Measurements from ENCODE around the gene B3GNT2. TPM values are rescaled to one million over a fixed set of nuclear protein-coding genes. Genes with fewer than 3 reads are reported as not detected.

B3GNT2 gene
- polyA plus RNA-seq, 3 donors: 26.3 to 38.1 (median 32.7) TPM

DNA sequence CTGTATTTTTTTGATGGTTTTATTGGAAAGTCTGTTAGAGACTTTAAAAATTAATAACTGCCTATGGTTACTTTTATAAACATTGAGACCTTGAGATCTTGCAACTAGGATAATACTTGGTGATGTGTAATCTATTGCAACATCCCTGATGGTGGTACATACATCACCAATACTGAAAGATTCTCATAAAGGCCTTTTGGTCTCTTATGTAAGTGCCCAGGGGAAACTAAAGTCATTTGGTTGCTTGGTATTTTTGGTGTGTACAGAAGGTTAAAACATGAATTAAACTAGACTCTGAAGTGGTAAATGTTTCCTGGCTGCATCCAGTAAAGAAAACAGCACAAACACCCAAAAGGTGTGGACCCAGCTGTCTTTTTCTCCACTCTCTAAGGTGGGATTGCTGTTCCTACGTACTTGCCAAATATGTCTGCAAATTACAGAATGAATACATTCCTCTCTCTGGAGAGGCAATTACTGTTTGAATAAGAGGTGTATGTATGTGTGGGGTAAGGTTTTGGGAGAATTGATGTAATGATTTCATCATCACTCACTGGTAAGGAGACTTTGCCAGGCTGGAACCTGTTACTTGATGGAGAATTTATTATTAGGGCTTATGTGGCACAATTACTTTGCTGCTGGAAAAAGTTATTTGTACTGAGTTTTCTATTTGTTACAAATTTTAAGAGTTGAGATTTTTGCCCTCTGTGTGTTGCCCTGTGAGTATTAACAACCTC lies 3.6 kb downstream of the B3GNT2 start:
- no peak for DNase-seq (ENCODE audit: extremely low read depth in 1 of 11, low read depth in 9 of 11, low spot score in 4 of 11)

DNA sequence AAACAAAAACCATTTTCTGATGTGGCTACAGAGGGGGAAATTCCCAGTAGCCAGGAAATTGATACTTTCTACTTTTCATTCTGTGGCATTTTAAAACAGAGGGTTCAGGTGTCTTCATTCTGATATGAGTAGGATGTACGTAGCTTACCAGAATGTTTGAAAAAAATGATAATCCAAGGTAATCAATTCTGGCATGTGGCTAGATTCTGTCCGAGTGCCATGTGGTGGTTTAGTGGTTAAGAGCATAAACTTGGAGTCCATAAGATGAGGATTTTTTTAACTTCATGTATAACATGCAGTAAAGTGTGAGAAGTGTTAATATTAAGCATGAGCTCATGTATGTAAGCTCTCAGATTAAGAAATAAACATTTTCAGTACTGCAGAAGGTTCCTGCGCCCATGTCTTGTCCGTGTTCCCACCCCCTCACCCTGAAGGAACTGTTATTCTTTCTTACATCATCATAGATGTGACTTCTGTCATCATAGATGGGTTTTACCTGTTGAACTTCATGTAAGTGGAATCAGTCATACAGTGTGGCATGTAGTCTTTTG lies 4.5 kb downstream of the B3GNT2 start:
- DNase-seq (ENCODE audit: extremely low read depth in 1 of 11, low read depth in 9 of 11, low spot score in 4 of 11): no peak

DNA sequence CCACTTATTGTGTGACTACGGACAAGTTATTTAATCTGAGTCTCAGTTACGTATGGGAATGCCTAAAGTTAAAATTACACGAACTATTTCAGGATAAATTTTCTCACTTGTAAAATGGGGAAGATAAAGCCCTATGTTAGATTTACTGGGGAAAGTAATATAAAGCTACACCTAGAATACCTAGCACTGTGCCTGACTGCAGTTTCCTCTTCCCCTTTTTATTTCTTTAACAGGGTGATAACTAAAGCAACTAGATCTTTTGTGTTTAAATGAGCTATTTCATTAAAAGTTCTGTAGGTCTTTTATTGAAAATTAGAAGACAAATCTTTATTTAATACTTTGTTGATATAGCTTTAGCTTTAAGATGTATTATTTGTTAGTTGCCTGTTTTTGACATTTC lies 5.0 kb downstream of the B3GNT2 start:
- no peak for DNase-seq (ENCODE audit: extremely low read depth in 1 of 11, low read depth in 9 of 11, low spot score in 4 of 11)

DNA sequence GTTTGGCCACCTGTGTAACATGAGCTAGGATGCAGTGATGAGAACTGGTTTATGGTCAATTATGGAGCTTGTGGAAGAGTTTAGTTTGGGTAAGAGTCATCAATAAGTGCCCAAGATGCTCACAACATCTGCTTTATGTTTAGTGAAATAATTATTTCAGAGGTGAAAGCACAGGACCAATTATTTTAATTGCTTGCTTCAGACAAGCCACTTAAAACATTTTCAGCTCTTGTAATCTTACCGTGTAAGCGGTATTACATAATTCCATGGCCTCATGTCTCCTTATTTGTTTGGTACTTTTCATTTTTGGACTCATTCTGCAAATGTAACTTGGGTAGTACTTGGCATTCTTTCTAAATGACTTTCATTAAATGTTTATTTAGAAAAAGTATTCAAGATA lies 5.4 kb downstream of the B3GNT2 start:
- DNase-seq (ENCODE audit: extremely low read depth in 1 of 11, low read depth in 9 of 11, low spot score in 4 of 11): no peak

DNA sequence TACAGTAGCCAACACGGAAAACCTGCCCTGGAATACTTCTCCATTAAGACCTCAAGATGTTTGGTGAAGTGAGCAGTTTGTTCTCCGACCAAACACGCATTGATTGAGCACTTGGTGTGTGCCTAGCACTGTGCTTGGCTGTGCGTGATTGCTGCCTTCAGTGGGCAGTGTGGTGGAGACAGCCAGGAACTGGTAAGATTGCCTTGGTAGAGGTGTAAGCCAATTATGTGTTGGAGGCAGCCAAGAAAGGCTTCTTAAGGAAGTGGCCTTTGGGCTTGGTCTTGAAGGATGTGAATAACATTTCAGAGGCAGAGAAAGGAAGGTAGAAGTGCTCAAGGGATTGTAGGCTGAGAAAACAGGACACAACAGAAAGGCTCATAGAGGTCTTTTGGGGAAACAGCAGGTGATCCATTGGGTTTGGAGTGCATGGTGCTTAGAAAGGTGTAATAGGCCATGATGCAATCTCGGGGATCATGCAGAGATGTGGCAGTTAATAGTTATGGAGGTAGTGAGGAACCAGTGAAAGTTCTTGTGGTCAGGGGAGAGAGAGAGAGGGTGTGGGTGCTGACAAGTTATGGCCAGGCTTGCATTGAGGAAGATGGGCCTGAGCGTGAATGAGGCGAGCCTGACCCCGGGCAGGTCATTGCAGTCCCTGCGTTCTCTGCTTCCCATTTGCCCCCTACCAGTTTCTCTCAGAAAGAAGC lies 6.3 kb downstream of the B3GNT2 start:
- no peak for DNase-seq (ENCODE audit: extremely low read depth in 1 of 11, low read depth in 9 of 11, low spot score in 4 of 11)

DNA sequence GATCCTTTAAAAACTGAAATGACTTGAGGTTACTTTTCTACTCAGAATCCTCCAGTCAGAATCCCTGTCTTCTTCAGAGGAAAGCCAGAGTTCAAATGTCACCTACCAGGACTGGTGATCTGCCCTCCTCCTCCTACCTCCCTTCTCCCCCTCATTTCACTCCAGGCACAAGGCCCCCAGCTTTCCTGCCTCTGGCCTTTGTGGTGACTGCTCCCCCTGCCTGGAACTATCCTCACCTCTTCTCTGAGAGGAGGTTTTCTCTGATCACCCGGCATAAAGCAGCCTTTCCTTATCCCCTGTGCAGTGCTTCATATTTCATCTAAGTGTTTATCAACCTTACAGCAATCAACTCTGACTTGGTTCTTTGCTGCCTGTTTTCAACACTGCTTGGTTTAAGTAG lies 6.8 kb downstream of the B3GNT2 start:
- DNase-seq (ENCODE audit: extremely low read depth in 1 of 11, low read depth in 9 of 11, low spot score in 4 of 11): no peak

DNA sequence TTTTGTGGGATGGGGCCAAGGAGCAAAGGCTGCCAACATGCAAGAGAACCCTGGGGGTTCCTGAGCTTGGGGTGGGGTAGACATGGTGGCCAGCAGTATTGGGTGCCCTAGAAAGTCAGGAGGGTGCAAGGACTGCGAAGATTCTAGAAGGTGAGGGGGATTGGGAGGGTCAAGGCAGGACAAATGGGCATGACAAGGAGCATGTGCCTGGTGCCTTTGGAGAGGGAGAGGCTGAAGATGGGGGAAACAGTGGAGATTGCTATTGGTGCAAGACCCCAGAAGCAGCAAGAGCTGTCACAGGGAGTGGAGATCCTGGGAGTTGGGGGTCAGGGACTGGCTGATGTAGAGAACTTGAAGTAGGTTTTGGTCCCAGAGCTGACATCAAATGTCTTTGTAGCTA lies 7.5 kb downstream of the B3GNT2 start:
- no peak for DNase-seq (ENCODE audit: extremely low read depth in 1 of 11, low read depth in 9 of 11, low spot score in 4 of 11)

DNA sequence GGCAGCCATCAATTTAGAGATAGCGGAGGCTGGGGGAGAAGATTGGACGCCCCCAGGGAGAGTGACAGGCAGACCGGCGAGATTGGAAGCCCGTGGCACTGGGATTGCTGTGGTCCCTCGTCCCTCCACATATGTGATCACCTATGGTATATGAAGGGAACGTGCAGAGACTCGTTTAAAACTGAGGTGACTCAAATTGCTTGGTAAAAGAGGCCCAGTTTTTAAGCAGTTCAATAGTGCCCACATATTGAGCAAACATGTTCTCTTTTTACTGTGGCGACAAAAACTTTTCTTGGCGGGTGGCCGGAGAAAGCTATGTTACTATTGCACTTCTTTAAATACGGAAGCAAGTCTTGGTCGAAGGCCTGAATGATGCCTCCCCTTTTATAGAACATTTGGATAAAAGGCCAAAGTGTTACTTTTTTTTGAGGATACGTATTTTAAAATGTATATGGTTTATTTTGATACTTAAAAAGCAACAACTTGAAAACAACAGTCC lies 9.1 kb downstream of the B3GNT2 start:
- DNase-seq (ENCODE audit: extremely low read depth in 1 of 11, low read depth in 9 of 11, low spot score in 4 of 11): no peak

DNA sequence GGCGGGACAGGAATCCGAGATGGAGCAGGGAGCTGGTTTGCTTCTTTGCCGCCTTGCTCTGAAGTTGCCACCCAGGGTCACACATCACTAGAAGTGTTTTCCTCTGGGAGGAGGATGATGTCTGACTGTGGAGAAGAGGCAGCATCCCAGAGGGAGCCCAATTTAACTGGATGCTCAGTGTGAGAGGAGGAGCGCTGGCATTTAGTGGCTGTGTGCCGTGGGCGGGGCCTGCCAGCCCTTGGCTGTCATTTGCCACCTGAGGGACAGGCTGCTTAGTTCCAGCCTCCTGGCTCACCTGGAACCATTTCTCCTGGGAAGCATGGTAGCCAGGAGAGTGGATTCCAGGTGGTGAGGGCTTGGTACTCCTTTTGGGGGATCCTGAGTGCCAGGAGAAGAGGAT lies 9.6 kb downstream of the B3GNT2 start:
- DNase-seq (ENCODE audit: extremely low read depth in 1 of 11, low read depth in 9 of 11, low spot score in 4 of 11): no peak

DNA sequence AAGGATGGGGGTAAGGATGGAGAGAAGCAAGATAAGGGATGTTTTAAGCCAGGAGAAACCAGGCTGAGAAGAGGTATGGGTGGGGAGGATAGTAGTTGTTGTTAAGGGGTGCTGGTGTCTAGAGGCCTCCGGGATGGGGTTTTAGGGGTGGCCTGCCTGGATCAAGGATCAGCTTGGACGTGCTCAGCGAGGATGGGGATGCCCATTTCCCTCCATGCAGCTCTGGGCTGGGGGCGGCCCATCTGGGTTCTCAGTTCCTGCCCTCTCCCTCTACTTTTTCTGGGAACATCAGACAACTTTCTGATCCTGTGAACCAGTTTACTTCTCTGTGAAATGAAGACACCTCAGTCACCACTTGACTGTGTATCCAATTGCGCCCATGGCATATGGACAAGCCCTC lies 10.1 kb downstream of the B3GNT2 start:
- DNase-seq (ENCODE audit: extremely low read depth in 1 of 11, low read depth in 9 of 11, low spot score in 4 of 11): no peak

DNA sequence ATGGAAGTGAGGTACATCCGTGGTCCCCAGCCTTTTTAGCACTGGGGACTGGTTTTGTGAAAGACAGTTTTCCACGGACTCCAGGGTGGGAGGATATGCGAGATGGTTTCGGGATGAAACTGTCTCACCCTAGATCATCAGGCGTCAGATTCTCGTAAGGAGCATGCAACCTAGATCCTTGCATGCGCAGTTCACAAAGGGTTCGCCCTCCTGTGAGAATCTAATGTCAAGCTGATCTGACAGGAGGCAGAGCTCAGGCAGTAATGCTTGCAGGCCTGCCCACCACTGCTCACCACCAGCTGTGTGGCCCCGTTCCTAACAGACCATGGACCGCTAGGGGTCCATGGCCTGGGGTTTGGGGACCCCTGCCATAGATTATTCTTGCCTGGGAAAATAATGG lies 11.6 kb downstream of the B3GNT2 start:
- no peak for DNase-seq (ENCODE audit: extremely low read depth in 1 of 11, low read depth in 9 of 11, low spot score in 4 of 11)

DNA sequence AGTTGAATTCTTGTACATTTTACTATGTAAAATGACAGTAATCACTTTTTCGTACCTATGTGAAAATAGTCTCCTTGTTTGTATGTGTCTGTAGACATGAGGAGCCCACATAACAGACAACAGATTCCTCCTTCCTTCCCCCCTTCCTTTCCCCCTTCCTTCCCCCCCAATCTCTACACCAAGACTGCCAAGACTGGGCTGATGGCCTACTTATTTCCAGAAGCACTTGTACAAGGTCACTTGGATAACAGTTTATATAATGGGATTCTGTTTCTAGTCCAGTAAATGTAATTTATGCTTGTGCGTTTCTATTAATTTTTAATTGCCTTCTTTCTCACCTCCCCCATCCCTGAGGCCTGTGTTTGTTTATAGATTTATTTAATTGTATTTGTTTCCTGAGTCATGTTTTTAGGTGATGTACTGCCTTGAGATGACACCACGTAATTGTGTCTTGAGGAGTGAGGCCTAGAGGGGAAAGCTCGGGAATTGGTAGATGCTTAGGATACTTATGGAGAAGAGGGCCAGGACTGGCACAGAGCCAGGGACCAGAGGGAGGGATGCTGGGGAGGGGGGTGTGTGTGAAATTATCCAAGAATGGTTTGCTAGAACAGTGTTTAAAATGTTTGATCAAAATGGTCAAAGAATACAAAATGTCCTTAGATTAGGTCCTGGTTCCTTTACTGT lies 12.3 kb downstream of the B3GNT2 start:
- DNase-seq (ENCODE audit: extremely low read depth in 1 of 11, low read depth in 9 of 11, low spot score in 4 of 11): no peak

DNA sequence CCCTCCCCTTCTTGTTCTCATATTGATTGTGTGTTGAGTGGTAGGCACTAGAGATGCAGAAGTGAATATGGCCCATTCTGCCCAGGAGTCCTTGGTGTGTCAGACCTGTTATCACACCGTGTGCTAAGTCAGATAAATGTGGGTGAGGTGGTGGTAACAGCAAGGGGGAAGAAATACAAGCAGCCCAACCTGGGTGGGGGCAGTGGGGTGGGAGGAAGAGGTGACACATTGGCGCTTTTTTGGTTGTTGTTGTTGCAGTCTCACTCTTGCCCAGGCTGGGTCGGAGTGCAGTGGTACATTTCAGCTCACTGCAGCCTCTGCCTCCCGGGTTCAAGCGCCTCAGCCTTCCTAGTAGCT lies 12.8 kb downstream of the B3GNT2 start:
- no peak for DNase-seq (ENCODE audit: extremely low read depth in 1 of 11, low read depth in 9 of 11, low spot score in 4 of 11)

DNA sequence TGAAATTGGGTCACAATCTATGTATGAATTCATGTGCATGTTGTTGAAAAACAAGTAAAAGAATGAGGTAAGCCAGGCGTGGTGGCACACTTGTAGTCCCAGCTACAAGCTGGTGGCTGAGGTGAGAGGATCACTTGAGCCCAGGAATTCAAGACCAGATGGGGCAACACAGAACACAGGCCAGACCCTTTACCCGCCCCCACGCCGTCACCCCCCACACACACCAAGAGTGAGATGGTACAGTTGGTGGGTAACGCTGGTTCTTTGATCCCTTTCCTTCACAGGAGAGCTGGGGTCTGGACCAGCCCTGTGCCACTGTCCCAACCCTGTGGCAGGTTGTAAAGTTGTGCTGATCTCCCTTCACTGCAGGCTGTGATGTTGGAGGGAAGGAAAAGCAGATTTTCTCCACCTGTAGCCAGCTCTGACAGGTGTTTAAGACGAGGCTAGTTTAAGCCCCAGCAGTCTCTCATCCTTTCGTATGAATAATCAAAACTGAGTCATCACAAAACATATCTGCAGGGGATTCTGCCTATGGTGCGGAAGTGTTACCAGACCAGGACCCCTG lies 13.6 kb downstream of the B3GNT2 start:
- no peak for DNase-seq (ENCODE audit: extremely low read depth in 1 of 11, low read depth in 9 of 11, low spot score in 4 of 11)

DNA sequence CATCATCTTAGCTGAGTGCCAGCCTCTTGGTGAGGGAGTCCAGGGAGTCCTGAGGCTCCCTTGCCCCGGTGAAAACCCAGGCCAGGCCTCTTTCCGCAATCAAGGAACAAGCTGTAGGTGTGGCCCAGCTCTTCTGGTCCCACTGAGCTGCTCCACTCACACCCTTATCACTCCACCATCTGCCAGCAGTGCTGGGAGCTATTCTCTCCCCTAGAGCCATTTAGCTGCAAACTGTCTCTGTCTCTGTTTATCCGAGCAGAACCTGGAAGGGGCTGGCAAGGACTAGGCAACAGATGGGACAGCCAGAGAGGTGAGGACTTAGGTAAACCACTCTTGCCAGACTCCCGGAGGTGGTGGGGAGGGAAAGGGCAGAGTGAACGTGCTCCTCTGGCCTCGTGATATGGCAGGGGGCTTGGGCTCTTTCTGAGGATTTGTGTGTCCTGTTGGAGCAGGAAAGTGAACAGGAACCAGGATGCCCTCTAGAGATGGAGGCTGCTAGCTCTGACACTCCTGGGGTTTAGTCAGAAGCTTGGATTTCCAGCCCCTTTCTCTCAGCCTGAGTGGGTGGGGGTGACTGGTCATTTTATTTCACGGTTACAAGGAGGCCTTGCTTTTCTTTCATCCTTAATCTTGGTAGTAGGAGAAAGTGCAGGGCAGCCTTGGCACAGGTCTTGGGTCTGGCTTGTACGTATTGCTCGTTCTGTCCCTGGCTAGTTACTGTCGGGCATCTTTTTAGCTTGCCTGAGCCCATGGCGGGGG lies 19.6 kb downstream of the B3GNT2 start:
- no peak for DNase-seq (ENCODE audit: extremely low read depth in 1 of 11, low read depth in 9 of 11, low spot score in 4 of 11)

DNA sequence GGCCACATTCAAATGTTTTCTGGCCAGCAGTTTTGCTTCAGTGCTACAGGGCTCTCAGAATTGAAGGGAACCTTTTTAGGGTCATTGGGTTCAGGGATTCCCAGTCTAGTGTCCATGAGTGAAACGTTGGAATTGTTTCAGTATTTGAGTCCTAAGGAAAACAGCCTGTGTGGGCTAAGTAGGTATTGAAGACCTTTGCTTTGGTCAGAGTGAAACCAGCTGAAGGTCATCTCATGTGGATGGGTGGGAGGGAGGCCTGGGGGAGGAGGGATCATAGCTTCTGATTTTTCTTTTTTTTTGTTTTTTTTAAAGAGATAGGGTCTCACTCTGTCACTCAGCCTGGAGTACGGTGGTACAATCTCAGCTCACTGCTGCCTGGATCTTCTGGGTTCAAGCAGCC lies 20.2 kb downstream of the B3GNT2 start:
- DNase-seq (ENCODE audit: extremely low read depth in 1 of 11, low read depth in 9 of 11, low spot score in 4 of 11): no peak

DNA sequence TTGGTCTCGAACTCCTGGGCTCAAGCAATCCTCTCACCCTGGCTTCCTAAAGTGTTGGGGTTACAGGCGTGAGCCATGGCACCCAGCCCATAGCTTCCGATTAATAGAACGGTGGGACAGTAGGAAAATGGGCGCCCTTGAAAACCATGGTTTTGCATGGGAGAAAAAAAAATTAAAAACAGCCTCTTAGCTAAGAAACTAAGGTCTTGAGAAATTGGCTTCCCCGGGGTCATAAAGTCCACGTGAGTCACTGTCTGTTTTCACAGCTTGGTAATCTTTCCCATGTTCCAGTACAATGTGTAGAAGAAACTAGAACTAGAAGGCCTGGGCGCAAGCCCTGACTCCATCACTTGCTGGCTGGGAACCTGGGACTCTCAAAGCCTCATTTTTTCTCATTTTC lies 20.7 kb downstream of the B3GNT2 start:
- DNase-seq (ENCODE audit: extremely low read depth in 1 of 11, low read depth in 9 of 11, low spot score in 4 of 11): no peak

DNA sequence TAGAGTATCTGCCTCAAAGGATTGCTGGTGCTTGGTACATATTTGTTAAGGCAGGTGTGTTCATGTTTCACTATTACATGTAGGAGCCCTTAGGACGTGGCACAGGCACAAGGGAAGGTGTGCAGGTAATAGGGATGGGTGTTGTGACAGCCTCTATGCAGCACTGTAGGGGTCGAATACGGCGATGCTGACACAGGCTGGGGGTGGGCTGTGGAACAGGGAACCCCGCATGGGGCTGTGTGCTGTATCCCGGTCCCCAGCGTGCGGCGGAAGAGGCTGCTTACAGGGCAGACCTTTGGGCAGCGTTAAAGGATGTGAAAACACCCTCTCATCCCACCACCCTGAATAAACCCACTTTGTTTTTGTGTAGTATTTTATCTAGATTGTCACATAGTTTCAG lies 21.5 kb downstream of the B3GNT2 start:
- DNase-seq (ENCODE audit: extremely low read depth in 1 of 11, low read depth in 9 of 11, low spot score in 4 of 11): no peak

DNA sequence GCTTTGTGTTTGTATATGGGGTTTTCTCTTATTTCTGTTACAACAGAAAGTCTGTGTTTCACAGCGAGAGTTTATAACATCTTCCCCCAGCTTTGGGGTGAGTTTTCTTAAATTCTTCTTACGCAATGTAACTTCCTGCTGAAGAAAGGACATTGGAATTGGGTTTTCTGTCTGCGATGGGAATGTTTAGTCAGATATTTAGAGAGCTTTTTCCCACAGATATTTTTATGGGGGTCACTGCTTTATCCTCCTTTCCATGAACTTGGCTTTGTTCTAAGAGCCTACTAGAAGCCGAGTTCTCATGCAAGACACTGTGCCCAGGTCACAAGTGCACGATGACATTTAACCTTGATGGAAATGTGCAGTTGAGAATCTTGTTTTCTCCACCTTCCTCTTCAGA lies 22.1 kb downstream of the B3GNT2 start:
- DNase-seq (ENCODE audit: extremely low read depth in 1 of 11, low read depth in 9 of 11, low spot score in 4 of 11): no peak
